Left lung (tissue), 10 donors: ENCODE measurements around the gene MYL9. TPM values are rescaled to one million over a fixed set of nuclear protein-coding genes. Genes with fewer than 3 reads are reported as not detected.

Experiments used
- ATAC-seq: fragments of 200-7000 bp; cut with Tn5 transposase; one replicate; pipeline ENCODE4 v1.9.1; 2020; ENCODE audit warnings: moderate library complexity
- DNase-seq, 4 donors: peaks; one replicate each; pipeline ENCODE4 v3.0.0-alpha.2; 2013 to 2020
- H3K27ac ChIP-seq, 2 donors: fragments of 200-600 bp; sonication (generic) in 1 of 2; one replicate each; pipeline versions ENCODE4 v1.5.0 to v1.8.0; 2020 to 2021
- H3K27me3 ChIP-seq, 2 donors: fragments of 200-600 bp; sonication (generic) in 1 of 2; one replicate each; pipeline versions ENCODE4 v1.5.0 to v1.8.0; 2020 to 2021
- H3K36me3 ChIP-seq, 2 donors: fragments of 200-600 bp; sonication (generic) in 1 of 2; one replicate each; pipeline versions ENCODE4 v1.5.0 to v1.8.0; 2020 to 2021
- H3K4me1 ChIP-seq, 2 donors: fragments of 200-600 bp; one replicate each; pipeline ENCODE4 v1.8.0; 2021
- H3K4me3 ChIP-seq, 2 donors: fragments of 200-600 bp; sonication (generic) in 1 of 2; one replicate each; pipeline versions ENCODE4 v1.5.0 to v1.8.0; 2020 to 2021; ENCODE audit warnings: mild to moderate bottlenecking in 1 of 2
- H3K9me3 ChIP-seq, 2 donors: fragments of 200-600 bp; sonication (generic) in 1 of 2; one replicate each; pipeline versions ENCODE4 v1.5.0 to v1.8.0; 2020 to 2021
- intact Hi-C, 2 donors: fragments of 100-400 bp; cut with DNase I; formaldehyde crosslinking; loops; one replicate each; pipeline versions ENCODE4 v1.11.2 to v1.14.2; 2022
- polyA plus RNA-seq, 6 donors: library from polyadenylated mRNA; unstranded; fragments of 120-200 nt; gene quantifications; one replicate each; pipeline ENCODE4 v1.2.1, GENCODE V29; 2013; ENCODE audit not compliant: insufficient read length in 6 of 6
- total RNA-seq, 2 donors: library from RNA; stranded (reverse); fragmentation: NEBNext Ultra II Directional; extraction: Animal tissue kit (Norgen Biotek cat#: 25700); gene quantifications; one replicate each; pipeline ENCODE4 v1.2.1, GENCODE V29; 2021
- TF ChIP-seq, protein P1 (sequence below), 2 donors: fragments of 200-600 bp; sonication (generic) in 1 of 2; IDR thresholded peaks; one replicate each; pipeline versions ENCODE4 v1.5.0 to v1.8.0; 2021; ENCODE audit warnings: antibody characterized with exemption in 2 of 2
- donor health status: DM: no; HTN: yes; CAD: no.
- donor health status: DM: no; HTN: no; CAD: no.

MYL9 gene
- total and polyA plus RNA-seq, 8 donors, result 198 to 348 (median 278) TPM

DNA sequence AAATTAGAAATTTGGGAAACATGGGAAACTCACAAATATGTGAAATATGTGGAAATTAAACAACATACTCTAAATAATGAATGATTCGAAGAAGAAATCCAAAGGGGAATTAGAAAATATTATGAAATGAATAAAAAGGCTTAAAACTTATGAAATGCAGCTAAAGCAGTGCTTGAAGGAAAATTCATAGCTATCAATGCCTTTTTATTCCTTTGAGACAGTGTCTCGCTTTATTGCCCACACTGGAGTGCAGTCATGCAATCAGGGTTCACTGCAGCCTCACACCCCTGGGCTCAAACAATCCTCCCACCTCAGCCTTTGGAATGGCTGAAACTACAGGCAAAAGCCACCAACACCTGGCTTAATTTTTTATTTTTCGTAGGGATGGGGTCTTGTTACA, 24.2 kb downstream of the MYL9 start:
- no peak overlapping the region for H3K27ac ChIP-seq
- no peak for DNase-seq
- no peak overlapping the region for H3K4me3 ChIP-seq
- no peaks in the 10 kb centered on the region for H3K36me3 ChIP-seq
- TF ChIP-seq, protein P1, sequence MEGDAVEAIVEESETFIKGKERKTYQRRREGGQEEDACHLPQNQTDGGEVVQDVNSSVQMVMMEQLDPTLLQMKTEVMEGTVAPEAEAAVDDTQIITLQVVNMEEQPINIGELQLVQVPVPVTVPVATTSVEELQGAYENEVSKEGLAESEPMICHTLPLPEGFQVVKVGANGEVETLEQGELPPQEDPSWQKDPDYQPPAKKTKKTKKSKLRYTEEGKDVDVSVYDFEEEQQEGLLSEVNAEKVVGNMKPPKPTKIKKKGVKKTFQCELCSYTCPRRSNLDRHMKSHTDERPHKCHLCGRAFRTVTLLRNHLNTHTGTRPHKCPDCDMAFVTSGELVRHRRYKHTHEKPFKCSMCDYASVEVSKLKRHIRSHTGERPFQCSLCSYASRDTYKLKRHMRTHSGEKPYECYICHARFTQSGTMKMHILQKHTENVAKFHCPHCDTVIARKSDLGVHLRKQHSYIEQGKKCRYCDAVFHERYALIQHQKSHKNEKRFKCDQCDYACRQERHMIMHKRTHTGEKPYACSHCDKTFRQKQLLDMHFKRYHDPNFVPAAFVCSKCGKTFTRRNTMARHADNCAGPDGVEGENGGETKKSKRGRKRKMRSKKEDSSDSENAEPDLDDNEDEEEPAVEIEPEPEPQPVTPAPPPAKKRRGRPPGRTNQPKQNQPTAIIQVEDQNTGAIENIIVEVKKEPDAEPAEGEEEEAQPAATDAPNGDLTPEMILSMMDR (IDR thresholded peaks at IDR 0.05), result no peak
- H3K4me1 ChIP-seq, result no peaks in the 10 kb centered on the region
- H3K27me3 ChIP-seq, result no peaks in the 10 kb centered on the region
- no peak for ATAC-seq
- intact Hi-C loops, result no loop called here
- H3K9me3 ChIP-seq, result peaks cover 0 to 11% of the 10 kb centered on the region in 2 donors

DNA sequence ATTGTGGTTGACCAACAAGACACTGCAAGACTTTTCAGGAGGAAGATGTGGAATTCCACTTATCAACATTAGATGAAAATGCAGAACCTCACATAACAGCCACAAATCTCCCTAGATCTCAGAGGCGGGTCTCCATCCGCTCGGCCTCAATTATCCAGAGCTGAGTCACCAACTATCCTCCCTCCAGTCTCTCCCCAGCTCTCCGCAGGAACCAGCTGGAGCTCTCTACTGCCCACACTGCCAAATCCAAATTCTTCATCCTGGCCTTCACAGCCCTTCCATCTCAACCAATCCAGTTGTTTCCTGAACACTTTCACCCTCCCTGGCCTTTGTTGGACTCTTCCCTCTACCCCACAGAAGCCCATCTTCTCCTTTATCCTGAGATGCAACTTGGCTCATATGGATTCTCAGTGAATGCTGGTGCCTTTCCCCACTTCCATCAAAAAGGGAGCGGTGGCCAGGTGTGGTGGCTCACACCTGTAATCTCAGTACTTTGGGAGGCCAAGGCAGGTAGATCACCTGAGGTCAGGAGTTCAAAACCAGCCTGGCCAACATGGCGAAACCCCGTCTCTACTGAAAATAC, 28.6 kb downstream of the MYL9 start:
- TF ChIP-seq, protein P1 (IDR thresholded peaks at IDR 0.05), result no peak
- H3K36me3 ChIP-seq, result no peaks in the 10 kb centered on the region
- no peak overlapping the region for H3K27ac ChIP-seq
- intact Hi-C loops, result no loop called here
- H3K4me1 ChIP-seq, result peaks cover 4 to 14% of the 10 kb centered on the region in 2 donors
- H3K4me3 ChIP-seq, result no peak overlapping the region
- H3K27me3 ChIP-seq, result peaks cover 0 to 18% of the 10 kb centered on the region in 2 donors
- DNase-seq (no peak), ATAC-seq (no peak)
- H3K9me3 ChIP-seq, result peaks cover 0 to 10% of the 10 kb centered on the region in 2 donors

DNA sequence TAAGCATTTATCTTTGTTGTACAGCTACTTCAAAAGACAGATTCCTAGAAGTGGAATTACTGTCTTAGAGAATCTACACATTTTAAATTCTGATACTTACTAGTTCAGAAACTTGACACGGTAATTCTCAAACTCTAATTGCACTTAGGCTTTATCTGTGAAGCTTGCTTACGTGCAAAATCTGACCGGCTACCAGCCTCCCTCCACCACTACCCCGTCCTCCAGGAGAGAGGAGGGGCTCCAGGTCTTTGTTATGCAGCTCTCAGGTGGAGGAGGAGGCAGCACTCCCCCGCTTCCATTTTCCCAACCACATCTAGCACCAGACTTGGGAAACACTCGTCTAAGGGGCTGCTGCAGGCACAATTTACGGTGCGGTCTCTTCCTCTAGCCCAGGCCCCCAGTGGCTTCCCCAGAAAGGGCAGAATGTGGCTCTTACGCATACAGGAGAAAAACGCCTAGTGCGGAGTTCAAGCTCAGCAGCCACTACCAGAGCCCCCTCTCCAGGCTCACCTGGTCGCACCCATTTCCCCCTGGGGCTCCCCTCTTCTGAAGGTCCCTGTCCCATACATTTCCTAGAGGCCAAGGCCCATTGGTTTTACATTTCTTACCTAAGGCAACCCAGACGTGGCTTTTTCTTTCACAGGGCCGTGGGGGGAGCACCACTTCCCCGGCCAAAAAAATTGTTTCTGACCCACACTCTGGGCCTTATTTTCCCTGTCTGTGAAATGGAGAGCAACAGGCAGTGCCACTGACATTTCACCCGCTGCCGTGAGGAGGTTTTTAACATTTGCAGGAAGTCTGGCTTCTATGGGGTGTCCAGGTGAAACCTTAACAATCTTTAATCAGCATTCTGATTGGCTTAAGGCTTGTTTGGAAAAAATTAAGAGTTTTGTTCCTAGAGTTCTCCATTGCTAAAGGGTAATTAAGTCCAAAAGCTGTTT, 30.5 kb downstream of the MYL9 start:
- Histone ChIP-seq H3K36me3 (no peaks in the 10 kb centered on the region), H3K9me3 (no peaks in the 10 kb centered on the region), H3K27ac (peak overlapping the region; percentile 83 to 90), H3K4me1 (peaks cover 4 to 22% of the 10 kb centered on the region in 2 donors), H3K27me3 (peaks cover 0 to 18% of the 10 kb centered on the region in 2 donors), H3K4me3 (no peak overlapping the region)
- DNase-seq, result peak in 1 of 4 donors; percentile 66
- intact Hi-C loops, result no loop called here
- no peak for ATAC-seq
- TF ChIP-seq, protein P1 (IDR thresholded peaks at IDR 0.05), result no peak

DNA sequence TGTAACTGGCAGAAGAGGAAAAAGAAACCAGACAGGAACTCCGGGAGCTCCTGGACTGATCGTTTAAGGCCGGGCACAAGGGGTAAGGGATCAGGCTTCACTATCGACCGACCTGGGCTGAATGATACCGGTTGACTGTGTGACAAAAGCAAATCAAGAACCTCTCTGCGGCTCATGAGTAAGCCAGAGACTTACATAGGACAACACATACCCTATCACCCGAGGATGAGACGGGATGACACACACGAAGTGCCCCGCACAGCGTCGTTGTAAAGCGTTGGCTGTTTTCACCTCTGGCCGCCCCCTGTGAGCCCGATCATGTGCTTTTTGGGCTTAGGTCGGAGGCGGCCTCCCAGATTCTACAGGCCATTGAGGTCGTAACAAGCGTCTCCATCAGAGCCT, 31.4 kb downstream of the MYL9 start:
- TF ChIP-seq, protein P1 (IDR thresholded peaks at IDR 0.05), result no peak
- Histone ChIP-seq H3K36me3 (no peaks in the 10 kb centered on the region), H3K4me3 (peak overlapping the region; percentile 72 to 83), H3K9me3 (no peaks in the 10 kb centered on the region), H3K27me3 (peaks cover 0 to 18% of the 10 kb centered on the region in 2 donors), H3K4me1 (peaks cover 4 to 22% of the 10 kb centered on the region in 2 donors), H3K27ac (peak overlapping the region; percentile 83 to 90)
- peak in 1 of 4 donors; percentile 29 for DNase-seq
- ATAC-seq, result peak; percentile 20
- intact Hi-C loops, result no loop called here
